Measurements from ENCODE around the gene PADI4.
A peak's percentile ranks its signal among the peaks of the same experiment; 100 is the strongest.

PADI4 gene

GRCh38 chr1:17350928-17351446, 43.0 kb downstream of the PADI4 start:
- no peak for DNase-seq

- DNase-seq, result no peak
Measured at GRCh38 chr1:17351598-17352324, 43.8 kb downstream of the PADI4 start.

- DNase-seq, result no peak
Measured at GRCh38 chr1:17352419-17352909, 44.5 kb downstream of the PADI4 start.

GRCh38 chr1:17355898-17356297, 47.9 kb downstream of the PADI4 start:
- no peak for DNase-seq

- DNase-seq, result no peak
Measured at GRCh38 chr1:17356387-17357026, 48.5 kb downstream of the PADI4 start.

GRCh38 chr1:17358557-17358956, 50.6 kb downstream of the PADI4 start:
- no peak for DNase-seq

GRCh38 chr1:17359031-17359430, 51.0 kb downstream of the PADI4 start:
- no peak for DNase-seq

- DNase-seq, result no peak
Measured at GRCh38 chr1:17359808-17360207, 51.8 kb downstream of the PADI4 start.

- no peak for DNase-seq
Measured at GRCh38 chr1:17360272-17360956, 52.4 kb downstream of the PADI4 start.

GRCh38 chr1:17361687-17362086, 53.7 kb downstream of the PADI4 start:
- DNase-seq, result no peak

GRCh38 chr1:17363351-17363750, 55.4 kb downstream of the PADI4 start:
- DNase-seq, result no peak

GRCh38 chr1:17363771-17364170, 55.8 kb downstream of the PADI4 start:
- DNase-seq, result no peak

GRCh38 chr1:17365293-17365692, 57.3 kb downstream of the PADI4 start:
- DNase-seq, result peak; percentile 85

- no peak for DNase-seq
Measured at GRCh38 chr1:17369466-17369865, 61.5 kb downstream of the PADI4 start.

GRCh38 chr1:17370618-17371017, 62.6 kb downstream of the PADI4 start:
- DNase-seq, result no peak

GRCh38 chr1:17371896-17372295, 63.9 kb downstream of the PADI4 start, which contains the start of gene PADI6:
Gene PADI6, plus strand, starts transcription at chr1:17372196. Its CDS starts 50 bp downstream, at chr1:17372246.
- DNase-seq, result no peak

- no peak for DNase-seq
Measured at GRCh38 chr1:17372955-17373354, 65.0 kb downstream of the PADI4 start.

GRCh38 chr1:17375651-17376050, 67.7 kb downstream of the PADI4 start:
- DNase-seq, result no peak

- no peak for DNase-seq
Measured at GRCh38 chr1:17377325-17377953, 69.4 kb downstream of the PADI4 start.

- DNase-seq, result peak; percentile 42
Measured at GRCh38 chr1:17381161-17381560, 73.2 kb downstream of the PADI4 start.

GRCh38 chr1:17392199-17392740, 84.3 kb downstream of the PADI4 start:
- no peak for DNase-seq

- peak; percentile 80 for DNase-seq
Measured at GRCh38 chr1:17393230-17393629, 85.2 kb downstream of the PADI4 start.
